ENCODE measurements around the gene REXO4. TPM values are rescaled to one million over a fixed set of nuclear protein-coding genes. Genes with fewer than 3 reads are reported as not detected.
A peak's percentile ranks its signal among the peaks of the same experiment; 100 is the strongest.

Gene REXO4
- total RNA-seq, 1 donor from 2014 or later = 33.3 TPM

DNA sequence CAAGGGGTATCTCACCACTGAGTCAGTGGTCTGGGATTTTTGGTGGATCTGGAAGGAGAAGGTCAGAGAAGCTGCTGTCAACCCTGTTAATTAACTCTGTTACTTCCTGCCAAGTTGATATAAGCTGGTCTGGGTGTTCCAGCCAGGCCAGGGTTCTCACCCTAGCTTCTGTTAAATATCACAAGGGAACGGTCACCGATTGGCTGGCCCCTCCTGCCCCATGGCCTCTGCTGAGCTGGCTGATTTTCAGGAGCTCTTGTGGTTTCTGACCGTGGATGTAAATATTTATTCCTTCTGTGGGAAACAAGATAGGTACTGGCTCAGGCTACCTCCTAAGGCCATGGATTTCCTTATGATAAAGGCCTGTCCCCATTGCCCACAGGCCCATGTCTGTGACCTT is 5.4 kb upstream of the REXO4 start:
- Mint-ChIP-seq H3K4me1 (peaks cover 41% of the 10 kb centered on the region), H3K36me3 (ENCODE audit: low read depth) (no peaks in the 10 kb centered on the region), H3K4me3 (no peak overlapping the region), H3K9me3 (peaks cover 3% of the 10 kb centered on the region), H3K27ac (no peak overlapping the region), H3K27me3 (peaks cover 14% of the 10 kb centered on the region)
- ChIA-PET CTCF (no interaction called here), POLR2A (interaction anchor here (0.6 kb wide), 1 partner anchor 115 kb away, joined by 8 read pairs; no protein-coding TSS in a partner anchor)
- DNase-seq (no peak), ATAC-seq (ENCODE audit: low read depth) (no peak)
- TF ChIP-seq, protein P1, sequence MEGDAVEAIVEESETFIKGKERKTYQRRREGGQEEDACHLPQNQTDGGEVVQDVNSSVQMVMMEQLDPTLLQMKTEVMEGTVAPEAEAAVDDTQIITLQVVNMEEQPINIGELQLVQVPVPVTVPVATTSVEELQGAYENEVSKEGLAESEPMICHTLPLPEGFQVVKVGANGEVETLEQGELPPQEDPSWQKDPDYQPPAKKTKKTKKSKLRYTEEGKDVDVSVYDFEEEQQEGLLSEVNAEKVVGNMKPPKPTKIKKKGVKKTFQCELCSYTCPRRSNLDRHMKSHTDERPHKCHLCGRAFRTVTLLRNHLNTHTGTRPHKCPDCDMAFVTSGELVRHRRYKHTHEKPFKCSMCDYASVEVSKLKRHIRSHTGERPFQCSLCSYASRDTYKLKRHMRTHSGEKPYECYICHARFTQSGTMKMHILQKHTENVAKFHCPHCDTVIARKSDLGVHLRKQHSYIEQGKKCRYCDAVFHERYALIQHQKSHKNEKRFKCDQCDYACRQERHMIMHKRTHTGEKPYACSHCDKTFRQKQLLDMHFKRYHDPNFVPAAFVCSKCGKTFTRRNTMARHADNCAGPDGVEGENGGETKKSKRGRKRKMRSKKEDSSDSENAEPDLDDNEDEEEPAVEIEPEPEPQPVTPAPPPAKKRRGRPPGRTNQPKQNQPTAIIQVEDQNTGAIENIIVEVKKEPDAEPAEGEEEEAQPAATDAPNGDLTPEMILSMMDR (IDR thresholded peaks at IDR 0.05) = no peak
- intact Hi-C loops (cut with micrococcal nuclease) = no loop called here

DNA sequence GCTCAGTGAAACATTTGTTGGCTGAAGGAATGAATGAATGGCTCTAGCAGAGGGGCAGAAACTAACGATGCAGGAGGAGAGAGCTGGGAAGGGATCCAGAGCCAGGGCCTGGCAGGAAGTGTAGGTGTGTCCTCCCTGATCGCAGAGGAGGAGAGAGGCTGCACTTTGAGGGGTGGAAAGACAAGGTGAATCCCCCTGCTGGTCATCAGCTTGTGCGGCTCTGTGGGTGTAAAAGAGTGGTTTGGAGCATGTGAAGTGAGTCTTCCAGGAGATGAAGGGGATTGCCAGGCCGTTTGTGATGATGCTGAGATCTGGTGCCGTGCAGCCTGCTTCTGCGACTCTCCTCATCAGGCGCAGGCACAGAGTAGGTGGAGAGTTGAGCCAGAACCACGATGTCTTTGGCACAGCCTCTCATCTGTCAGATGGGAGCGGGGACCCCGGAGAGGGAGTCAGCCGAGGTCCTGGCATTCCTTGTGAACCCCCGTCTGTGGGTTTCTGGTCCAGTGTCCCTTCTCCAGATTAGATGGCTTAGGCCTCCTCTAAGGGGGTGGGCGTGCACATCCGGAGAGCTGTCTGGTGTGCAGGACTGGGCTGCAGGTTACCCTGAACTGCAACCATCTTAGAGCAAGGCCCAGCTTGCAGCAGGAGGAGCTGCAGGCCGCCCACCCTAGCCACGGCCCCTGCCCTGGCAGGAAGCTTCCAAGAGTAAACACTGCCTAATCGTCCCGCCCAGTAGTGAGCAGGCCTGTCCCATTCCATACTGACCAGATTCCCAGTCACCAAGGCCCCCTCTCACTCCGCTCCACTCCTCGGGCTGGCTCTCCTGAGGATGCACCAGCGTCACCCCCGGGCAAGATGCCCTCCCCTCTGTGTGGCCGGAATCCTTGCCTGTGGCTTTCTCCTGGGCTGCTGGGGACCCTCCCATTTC is 4.1 kb upstream of the REXO4 start, which contains the start of gene ADAMTS13:
ADAMTS13 (plus strand) TSS at position 753 of the 928 bp plus-strand sequence; CDS start at position 830, 77 bp downstream.
- ChIA-PET POLR2A (interaction anchor here (0.7 to 1.4 kb wide), 3 partner anchors 38 to 58 kb away, joined by 3 to 6 read pairs (median 3); partner anchors contain the start of gene CACFD1), CTCF (no interaction called here)
- peaks cover 6% of the 10 kb centered on the region for H3K27me3 Mint-ChIP-seq
- TF ChIP-seq, protein P1 (IDR thresholded peaks at IDR 0.05) = no peak
- peaks cover 3% of the 10 kb centered on the region for H3K9me3 Mint-ChIP-seq
- peaks cover 1% of the 10 kb centered on the region for H3K36me3 Mint-ChIP-seq (ENCODE audit: low read depth)
- ATAC-seq (ENCODE audit: low read depth) = no peak
- peak within 1 kb of the TSS; percentile 57 for H3K27ac Mint-ChIP-seq
- no peak within 1 kb of the TSS for H3K4me3 Mint-ChIP-seq
- intact Hi-C loops (cut with micrococcal nuclease) = loop anchor here (1.0 to 2.0 kb wide), 2 partner anchors 7 to 19 kb away; no protein-coding TSS in a partner anchor
- no peak for DNase-seq
- H3K4me1 Mint-ChIP-seq = peaks cover 44% of the 10 kb centered on the region

DNA sequence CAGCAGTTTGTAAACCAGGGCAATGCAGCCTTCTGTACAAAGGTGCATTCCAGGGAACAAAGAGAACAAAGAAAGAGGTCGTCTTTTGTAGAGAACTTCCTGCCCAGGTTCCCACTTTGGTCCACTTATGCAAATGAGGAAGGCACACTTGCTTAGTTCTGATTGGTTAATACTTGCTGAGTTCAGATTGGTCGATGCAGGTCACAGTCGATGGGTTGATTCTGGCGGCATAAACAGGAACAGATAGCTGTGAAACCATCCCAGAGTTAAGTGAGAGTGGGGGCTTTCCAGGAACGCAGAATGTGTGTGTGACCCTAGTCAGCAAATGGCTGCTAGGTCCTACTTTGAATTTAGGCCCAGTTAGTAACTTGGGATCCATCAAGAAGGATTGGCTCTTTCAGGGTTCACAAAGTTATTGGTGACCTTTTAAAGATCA is 2.6 kb upstream of the REXO4 start:
- Mint-ChIP-seq H3K9me3 (peaks cover 3% of the 10 kb centered on the region), H3K4me3 (peak overlapping the region; percentile 45), H3K36me3 (ENCODE audit: low read depth) (peaks cover 7% of the 10 kb centered on the region), H3K4me1 (peaks cover 58% of the 10 kb centered on the region), H3K27me3 (peaks cover 2% of the 10 kb centered on the region), H3K27ac (peak overlapping the region; percentile 84)
- ATAC-seq (ENCODE audit: low read depth) (peak; percentile 56), DNase-seq (no peak)
- ChIA-PET POLR2A (interaction anchor here (0.7 to 1.3 kb wide), 4 partner anchors 40 to 349 kb away, joined by 3 to 10 read pairs (median 4); partner anchors contain the start of genes CACFD1, MED22 and RPL7A), CTCF (interaction anchor here (0.9 kb wide), 1 partner anchor 8 kb away, joined by 3 read pairs; no protein-coding TSS in a partner anchor)
- TF ChIP-seq, protein P1 (IDR thresholded peaks at IDR 0.05) = no peak
- intact Hi-C loops (cut with micrococcal nuclease) = loop anchor here (2.0 kb wide), 1 partner anchor 20 kb away; no protein-coding TSS in a partner anchor

DNA sequence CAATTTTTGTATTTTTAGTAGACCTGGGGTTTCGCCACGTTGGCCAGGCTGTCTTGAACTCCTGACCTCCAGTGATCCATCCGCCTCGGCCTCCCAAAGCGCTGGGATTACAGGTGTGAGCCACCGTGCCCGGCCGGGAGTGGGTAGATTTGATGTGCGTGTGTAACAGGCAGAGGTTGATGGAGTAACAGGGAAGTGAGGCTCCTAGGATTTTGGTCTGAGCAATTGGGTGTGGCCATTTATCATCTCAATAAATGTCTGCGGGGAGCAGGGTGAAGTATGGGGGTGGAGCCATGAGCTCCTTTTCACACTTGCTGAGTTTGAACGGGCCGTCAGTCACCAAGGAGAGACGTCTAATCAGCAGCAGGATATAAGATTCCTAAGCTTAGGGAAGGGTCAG is 1.2 kb upstream of the REXO4 start:
- Mint-ChIP-seq H3K27me3 (no peaks in the 10 kb centered on the region), H3K4me1 (peaks cover 70% of the 10 kb centered on the region), H3K36me3 (ENCODE audit: low read depth) (peaks cover 19% of the 10 kb centered on the region), H3K9me3 (peaks cover 3% of the 10 kb centered on the region), H3K27ac (peak overlapping the region; percentile 91), H3K4me3 (peak overlapping the region; percentile 90)
- ATAC-seq (ENCODE audit: low read depth) (no peak), DNase-seq (no peak)
- ChIA-PET CTCF (no interaction called here), POLR2A (interaction anchor here (0.6 to 2.1 kb wide), 7 partner anchors 22 to 71 kb away, joined by 3 to 12 read pairs (median 4); partner anchors contain the start of genes CACFD1, MED22, RPL7A and SLC2A6)
- intact Hi-C loops (cut with micrococcal nuclease) = no loop called here
- TF ChIP-seq, protein P1 (IDR thresholded peaks at IDR 0.05) = no peak

Data from activated B cell treated with CpG ODN at 0.5 μM for 24 hours (primary cell).